Measurements from ENCODE around the gene BCAS3. TPM values are rescaled to one million over a fixed set of nuclear protein-coding genes. Genes with fewer than 3 reads are reported as not detected.
"Not testable (repeated sequence)": the region's sequence is repeated elsewhere in the genome, so short reads cannot be mapped to it uniquely, and the experiment has no call there.

Gene BCAS3
- total RNA-seq, 1 donor from 2014 or later, result 40.8 TPM

DNA sequence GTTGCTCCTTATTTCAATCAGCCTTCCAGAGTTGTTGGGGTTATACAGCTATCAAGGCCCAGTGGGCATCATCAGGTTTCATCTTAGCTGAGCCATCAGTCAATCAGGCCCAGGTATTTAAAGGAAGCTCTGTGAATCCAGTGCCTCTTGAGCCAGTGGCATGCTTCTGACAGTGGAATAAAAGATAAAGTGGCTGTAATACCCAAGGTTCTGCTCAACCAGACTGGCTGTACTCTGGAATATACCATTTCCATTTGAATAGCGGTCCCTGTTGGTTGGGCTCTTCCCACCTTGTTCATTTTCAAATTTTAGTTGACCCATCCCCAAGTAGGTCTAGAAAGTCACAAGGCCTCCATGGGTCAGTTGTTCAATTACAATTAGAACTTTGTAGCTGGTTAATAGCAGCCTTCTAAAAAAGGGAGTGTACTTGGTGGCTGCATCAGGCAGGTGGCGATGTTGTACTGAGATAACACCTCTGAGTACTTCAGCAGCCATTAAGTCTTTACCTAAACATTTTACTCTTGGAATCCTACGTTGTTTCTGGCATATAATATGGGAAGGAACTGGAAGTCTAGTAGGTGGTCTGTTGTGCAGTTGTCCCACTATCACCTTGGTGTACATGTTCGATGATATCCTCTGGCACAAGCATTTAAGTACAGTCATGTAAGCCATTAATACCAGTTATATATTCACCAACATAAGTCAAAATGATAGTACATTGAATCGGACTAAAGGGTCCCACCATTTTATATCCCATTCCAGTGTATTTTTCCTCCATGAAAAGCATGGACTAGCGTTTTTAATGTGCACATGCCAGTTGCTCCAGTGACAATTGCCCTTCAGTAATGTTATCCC lies 294.1 kb downstream of the BCAS3 start:
- DNase-seq (ENCODE audit: low spot score in 2 of 2), result no peak

DNA sequence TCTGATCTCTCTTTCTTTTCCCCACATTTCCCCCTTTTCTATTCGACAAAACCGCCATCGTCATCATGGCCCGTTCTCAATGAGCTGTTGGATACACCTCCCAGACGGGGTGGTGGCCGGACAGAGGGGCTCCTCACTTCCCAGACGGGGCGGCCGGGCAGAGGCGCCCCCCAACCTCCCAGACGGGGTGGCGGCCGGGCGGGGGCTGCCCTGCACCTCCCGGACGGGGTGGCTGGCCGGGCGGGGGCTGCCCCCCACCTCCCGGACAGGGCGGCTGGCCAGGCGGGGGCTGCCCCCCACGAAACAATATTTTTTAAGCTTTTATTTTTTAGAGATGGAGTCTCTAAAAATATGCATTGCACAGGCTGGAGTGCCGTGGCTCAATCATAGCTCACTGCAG lies 299.2 kb downstream of the BCAS3 start:
- FAIRE-seq; DNase-seq (ENCODE audit: low spot score in 2 of 2): not testable (repeated sequence)

More for the DNA sequence above, 294.1 kb downstream of the BCAS3 start:
- FAIRE-seq, result no peak

DNA sequence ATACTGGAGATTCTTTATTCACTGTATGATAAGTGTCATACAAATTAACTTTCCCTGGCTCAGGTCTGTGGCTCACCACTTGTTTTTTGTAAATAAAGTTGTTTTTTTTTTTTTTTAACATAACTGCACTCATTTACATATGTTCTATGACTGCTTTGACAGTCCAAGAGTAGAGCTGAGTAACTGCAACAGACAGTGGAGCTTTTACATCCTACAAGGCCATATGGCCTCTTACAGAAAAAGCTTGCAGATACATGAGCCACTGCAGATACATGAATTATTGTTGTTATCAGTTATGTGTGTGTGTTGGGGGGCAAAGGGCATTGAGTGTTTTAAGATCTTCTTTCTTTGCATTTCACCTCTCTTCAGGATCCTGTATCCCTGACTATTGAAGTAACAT lies 311.7 kb downstream of the BCAS3 start:
- DNase-seq (ENCODE audit: low spot score in 2 of 2) (no peak), FAIRE-seq (no peak)

DNA sequence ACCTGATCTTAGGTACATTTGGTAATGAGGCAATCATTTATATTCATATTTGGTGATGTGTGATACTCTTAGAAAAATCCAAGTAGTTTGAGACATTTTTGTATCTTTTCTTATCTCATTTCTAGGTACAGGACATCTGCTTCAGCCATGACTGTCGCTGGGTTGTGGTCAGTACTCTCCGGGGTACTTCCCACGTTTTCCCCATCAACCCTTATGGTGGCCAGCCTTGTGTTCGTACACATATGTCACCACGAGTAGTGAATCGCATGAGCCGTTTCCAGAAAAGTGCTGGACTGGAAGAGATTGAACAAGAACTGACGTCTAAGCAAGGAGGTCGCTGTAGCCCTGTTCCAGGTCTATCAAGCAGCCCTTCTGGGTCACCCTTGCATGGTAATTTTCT lies 312.2 kb downstream of the BCAS3 start:
- FAIRE-seq (no peak), DNase-seq (ENCODE audit: low spot score in 2 of 2) (no peak)

DNA sequence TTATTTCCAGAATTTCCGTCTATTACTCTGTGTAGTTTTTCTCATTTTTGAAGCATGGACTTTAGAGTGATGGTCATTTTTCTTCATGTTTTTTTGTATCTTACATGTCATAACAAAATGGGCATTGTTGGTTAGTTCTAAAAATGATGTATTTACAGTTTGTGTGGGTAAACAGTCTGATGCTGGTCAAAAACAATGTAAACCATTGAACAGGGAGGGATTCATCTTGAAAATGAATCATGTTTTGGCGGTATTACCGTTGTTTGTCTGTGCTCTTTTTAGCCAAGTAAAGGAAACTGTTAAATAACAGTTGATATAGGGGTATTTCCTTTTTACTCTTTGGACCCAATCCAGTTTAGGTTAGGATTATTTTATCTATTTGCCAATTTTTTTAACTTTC lies 315.8 kb downstream of the BCAS3 start:
- FAIRE-seq (no peak), DNase-seq (ENCODE audit: low spot score in 2 of 2) (no peak)

DNA sequence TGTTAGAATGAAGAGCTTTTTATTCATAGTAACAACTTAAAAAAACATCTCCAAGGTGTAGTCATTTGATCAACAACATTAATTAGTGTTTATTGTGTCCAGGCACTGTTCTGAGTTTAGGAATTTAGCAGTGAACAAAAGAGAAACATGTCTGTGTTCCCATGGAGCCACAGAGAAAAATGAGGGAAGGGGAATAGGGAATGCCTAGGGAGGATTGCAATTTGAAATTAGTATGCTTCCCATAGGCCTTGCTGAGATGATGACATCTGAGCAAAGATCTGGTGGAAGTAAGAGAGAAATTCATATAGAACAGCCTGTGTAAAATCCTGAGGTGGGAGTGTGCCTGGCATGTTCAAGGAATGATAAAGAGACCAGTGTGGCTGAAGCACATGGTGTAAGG lies 318.0 kb downstream of the BCAS3 start:
- no peak for FAIRE-seq

DNA sequence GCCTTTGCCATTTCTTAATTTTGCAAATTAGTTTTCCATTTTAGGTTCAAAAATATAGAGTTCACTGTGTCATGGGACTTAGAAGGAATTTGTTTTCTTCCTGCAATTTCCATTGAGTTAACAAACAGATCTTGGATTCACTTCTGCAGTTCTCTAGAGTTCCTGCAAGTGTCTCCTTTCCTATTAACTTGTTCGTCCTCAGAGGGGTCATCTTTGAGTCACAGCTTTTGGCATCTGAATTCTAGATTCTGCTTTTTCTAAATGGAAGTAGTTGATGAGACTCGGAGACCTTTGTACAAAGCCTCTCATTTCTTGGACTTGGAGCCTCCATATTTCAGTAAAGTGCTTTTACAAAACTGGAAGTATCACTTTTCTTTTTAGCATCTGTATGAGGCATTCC lies 323.3 kb downstream of the BCAS3 start:
- DNase-seq (ENCODE audit: low spot score in 2 of 2), result no peak
- FAIRE-seq, result no peak

More for the DNA sequence above, 318.0 kb downstream of the BCAS3 start:
- no peak for DNase-seq (ENCODE audit: low spot score in 2 of 2)

DNA sequence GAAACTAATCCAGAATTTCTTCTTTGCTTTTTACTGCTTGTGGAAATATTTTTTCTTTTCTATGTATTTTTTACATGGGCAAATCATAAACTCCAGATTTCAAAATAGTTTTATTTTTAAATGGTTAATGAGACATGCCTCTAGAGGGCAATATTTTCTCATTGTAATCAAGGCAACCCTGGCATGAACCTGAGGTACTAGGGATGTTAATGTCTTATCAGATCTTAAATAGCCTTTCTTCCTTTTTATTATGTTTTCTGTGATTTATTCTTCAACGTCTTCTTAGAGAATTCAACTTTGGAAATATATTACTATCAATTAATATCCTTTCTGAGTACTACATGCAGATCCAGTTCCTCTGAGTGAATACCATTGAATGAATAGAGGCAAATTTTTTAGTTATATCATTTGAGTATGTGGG lies 324.7 kb downstream of the BCAS3 start:
- DNase-seq (ENCODE audit: low spot score in 2 of 2) (no peak), FAIRE-seq (peak; percentile 95)

DNA sequence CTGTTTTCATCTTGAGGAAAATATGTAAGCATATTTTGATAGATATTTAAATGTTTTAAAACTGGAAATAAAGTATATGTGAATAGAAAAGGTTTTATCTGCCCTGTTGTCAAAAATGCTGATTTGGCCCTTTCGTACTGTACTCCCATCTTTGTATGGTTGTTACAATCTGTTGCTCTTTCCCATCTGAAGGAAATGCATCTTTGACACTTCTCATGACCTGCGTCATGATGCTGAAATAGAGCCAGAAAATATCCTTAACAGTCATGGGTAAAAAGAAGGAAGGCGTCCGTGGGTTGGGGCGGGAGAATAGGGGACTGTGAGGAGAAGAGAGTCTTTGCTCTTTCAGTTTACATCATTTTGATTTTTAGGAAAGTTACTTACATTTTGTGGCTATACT lies 327.7 kb downstream of the BCAS3 start:
- FAIRE-seq (no peak), DNase-seq (ENCODE audit: low spot score in 2 of 2) (no peak)

DNA sequence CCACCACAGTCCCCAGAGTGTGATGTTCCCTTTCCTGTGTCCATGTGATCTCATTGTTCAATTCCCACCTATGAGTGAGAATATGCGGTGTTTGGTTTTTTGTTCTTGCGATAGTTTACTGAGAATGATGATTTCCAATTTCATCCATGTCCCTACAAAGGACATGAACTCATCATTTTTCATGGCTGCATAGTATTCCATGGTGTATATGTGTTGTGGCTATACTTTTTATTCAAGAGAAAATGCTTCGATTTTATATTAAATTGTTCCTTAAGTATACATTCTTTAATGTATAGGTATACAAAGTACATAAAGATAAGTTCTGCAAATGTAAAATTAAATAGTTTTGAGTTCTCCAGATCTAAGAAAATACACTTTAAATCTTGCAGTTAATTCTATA lies 328.3 kb downstream of the BCAS3 start:
- FAIRE-seq; DNase-seq (ENCODE audit: low spot score in 2 of 2): not testable (repeated sequence)

DNA sequence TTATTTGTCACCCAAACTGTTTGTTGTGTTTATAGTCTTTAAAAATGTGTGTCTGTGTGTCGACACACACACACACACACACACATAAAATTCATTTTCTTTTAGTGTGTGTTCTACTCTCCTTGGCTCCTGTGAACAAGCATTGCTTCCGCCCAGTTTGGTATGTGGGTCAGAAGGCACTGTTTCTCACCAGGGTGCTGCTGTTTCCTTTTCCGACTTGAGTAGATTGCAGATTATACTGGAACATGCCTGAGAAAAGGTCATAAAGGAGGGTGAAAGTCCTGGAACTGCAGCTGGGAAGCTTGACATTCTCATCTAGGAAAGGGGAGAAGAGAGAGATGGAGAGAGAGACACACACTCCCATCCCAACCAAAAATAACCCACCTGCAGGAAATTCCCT lies 330.3 kb downstream of the BCAS3 start:
- DNase-seq (ENCODE audit: low spot score in 2 of 2), result no peak

DNA sequence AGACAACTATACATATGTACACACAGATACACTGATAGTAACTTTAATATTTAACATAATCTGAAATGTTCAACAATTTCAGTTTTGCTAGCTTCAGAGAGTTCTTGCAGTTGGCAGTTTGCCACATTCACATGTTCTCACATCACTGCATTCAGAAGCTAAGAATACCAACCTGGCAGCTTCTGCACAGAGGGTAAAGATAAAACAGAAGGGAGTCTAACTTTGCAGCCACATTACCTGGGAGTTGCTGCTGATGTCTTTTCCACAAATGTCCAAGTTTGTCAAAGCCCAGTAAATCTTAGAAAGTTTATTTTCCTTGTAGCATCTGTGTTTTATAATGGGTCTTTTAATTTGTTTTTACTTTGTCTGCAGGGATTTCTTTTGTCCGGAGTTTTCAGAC lies 332.0 kb downstream of the BCAS3 start:
- no peak for FAIRE-seq
- DNase-seq (ENCODE audit: low spot score in 2 of 2), result no peak

More for the DNA sequence above, 330.3 kb downstream of the BCAS3 start:
- FAIRE-seq, result no peak

DNA sequence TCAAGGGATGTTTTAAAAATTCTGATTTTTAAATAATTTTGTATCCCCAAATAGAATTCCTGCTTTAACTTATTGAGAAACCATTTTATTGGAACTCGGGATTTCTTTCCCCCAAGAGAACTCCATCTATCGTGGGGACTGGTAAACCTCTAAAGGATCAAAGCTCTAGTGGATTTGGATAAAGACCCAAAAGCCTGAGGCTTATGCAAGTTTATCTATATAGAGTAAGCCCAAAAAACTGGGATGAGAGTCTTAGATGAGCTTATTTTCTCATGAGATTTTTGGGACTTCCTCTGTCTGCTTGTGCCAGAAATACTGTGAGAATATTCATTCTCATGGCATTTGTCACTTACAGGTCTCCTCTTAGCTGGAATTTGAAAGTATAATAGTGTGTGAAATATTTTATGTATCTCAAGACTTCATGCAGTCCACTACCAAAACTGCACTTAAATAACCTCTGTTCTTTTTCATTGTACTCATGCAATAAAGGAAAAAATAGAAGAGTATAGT lies 333.1 kb downstream of the BCAS3 start:
- no peak for FAIRE-seq

DNA sequence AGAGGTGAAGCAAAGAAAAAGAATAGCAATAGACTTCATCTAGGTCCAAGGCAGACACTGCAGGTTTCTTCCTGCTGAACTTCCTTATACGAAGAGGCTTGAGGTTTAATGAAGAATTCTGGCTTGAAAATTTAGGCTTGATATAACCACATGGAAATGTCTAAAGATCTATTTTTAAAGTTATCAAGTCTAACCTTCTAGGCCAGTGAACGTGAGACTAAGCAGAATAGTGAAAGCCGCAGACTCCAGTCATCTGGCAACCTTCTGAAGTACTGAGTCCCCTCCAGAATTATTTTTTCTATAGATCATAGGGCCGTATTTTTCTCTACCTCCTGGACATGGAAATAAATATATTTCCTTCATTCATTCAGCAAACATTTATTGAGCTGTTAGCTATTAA lies 333.6 kb downstream of the BCAS3 start:
- no peak for DNase-seq (ENCODE audit: low spot score in 2 of 2)
- no peak for FAIRE-seq

More for the DNA sequence above, 333.1 kb downstream of the BCAS3 start:
- no peak for DNase-seq (ENCODE audit: low spot score in 2 of 2)

DNA sequence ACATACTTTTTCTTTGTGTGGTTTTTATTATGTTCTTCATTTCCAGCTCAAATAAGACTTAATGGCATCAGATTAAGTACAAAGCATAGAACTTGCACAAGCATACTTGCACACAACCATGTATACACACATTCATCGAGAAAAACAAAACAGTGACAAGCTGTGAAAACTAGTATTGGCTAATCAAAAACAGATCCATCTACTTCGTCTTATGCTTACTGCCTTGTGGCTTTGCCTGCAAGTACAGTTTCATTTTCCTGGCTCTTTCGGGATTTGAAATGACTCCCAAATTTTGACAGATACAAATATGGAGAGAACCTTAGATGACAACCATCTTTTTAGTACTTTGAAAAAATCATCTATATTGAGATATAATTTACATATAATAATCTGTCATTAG lies 338.3 kb downstream of the BCAS3 start:
- no peak for FAIRE-seq
- DNase-seq (ENCODE audit: low spot score in 2 of 2), result no peak

DNA sequence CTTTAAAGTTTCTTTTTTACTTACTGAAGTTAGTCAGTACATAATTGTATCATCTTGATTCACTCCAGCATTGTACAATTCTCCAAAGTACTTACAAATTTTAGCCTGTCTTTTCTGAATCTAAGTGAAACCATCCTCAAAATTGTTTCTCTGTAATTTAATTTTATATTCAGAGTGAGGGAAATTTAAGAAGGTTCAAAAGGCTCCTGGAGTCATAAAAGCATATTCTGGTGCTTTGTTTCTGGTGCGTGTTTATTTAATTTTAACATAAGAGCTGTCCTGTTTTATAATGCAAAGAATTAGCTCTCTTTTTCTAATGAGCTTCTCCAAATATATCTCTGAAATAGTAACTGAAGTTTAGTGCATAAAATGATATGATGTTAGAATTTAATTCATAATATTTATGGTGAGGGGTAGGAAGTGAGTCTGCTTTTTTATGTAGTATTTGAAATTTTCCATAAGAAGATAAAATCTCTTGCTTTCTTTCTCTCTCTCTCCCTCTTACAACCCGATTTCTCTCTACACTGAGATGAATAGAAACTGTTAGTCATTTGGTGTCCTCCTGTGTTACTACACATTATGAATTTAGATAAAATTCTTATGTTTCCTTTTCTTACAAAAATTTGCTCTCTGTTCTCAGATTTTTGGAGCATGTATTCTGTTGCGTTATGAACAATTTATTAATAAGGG lies 339.8 kb downstream of the BCAS3 start:
- DNase-seq (ENCODE audit: low spot score in 2 of 2), result no peak
- FAIRE-seq, result no peak

DNA sequence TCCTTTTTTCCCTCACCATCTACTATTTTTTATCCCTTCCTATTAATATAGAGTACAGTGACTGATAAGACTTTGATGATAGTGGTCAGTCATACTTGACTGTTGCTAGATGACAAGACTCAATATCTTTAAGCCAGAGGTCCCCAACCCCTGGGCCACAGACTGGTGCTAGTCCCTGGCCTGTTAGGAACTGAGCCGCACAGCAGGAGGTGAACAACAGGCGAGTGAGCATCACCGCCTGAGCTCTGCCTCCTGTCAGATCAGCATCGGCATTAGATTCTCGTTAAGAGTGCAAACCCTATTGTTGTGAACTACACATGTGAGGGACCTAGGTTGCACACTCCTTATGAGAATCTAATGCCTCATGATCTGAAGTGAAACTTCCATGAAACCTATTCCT lies 341.3 kb downstream of the BCAS3 start:
- FAIRE-seq, result no peak
- no peak for DNase-seq (ENCODE audit: low spot score in 2 of 2)

DNA sequence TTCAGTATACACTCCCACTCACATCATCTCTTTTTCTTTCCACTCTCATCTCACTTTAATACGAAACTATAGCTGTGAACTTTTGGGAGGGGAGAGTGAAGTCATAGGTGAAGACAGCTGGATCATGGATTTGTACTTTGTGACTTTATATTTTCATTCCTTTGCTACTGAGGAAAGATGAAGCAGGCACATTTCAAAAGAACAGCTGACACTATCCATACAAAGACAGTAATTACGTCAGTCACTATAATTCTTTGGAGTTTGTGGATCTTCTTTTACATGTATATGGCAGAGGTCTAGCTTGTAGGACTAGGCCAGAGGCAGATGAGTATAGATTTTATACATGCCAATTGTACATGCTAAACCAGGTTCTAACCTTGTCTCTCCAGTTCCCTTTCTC lies 346.3 kb downstream of the BCAS3 start:
- no peak for FAIRE-seq
- DNase-seq (ENCODE audit: low spot score in 2 of 2), result no peak

DNA sequence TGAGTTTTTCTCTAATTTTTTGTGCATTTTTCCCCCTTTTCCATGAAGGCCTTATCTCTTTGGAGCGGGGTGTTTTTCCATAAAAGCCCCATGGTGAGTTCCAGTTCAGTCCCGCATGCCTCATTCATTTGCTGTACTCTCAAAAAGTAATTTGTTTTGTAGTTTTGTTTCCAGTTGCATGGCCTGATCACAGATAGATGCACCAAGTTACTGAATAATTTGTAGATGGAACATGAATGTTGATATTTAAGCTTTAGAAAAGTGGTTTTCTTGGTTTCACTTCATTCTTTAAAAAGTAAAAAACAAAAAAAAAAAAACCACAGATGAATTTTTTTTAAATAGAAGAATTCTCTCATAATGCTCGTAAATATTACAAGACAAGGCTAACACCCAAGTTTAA lies 349.2 kb downstream of the BCAS3 start:
- no peak for DNase-seq (ENCODE audit: low spot score in 2 of 2)
- FAIRE-seq, result no peak

DNA sequence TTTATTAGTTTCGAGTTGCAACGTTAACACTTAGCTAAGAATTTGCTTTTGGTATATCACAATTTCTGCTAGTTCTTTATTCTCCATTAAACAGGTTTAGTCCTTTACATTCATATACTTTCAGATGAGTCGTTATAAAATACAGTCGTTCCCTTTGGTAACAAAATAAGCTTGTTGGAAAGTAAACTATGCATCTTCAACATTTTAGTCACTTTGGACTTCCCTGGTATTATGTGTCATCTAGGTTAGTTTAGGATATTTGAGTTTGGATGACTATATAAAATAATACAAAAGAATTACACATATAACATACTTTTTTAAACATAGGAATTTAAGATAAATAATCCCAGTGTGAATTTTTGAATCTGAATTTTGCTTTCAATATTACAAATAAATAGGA lies 351.5 kb downstream of the BCAS3 start:
- DNase-seq (ENCODE audit: low spot score in 2 of 2), result no peak
- no peak for FAIRE-seq

DNA sequence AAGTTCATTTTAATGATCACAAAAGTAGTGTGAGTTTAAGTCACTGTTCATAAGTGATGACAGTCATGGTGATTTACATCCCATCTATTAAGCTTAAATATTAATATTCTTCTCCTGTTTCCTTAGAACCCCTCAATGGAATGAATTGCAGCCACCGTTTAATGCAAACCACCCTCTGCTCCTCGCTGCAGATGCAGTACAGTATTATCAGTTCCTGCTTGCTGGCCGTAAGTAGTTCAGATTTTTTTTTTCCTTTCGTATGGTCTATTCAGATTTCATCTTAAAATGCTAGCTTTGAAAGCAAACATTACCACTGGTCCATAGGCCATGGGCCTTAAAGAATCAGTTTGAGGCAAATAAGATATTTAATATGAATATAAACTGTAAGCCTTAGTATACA lies 363.0 kb downstream of the BCAS3 start:
- FAIRE-seq (no peak), DNase-seq (ENCODE audit: low spot score in 2 of 2) (no peak)

DNA sequence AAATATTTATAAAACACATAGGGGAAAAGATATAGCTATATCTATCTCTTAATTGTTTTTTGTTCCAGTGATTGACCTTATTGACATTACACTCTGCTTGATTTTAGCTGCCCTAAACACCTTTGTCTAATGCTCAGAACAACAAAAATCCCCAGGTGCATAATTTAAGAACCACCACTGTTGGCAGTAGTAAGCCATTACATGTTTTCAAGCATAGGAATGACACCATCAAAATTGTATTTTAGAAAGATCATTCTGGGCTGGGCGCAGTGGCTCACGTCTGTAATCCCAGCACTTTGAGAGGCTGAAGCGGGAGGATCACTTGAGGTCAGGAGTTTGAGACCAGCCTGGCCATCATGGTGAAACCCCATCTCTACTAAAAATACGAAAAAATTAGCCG lies 364.7 kb downstream of the BCAS3 start:
- not testable (repeated sequence) for DNase-seq (ENCODE audit: low spot score in 2 of 2); FAIRE-seq

Data from frontal cortex (tissue), 4 donors.